ENCODE data around the gene ANKS1B. TPM values are rescaled to one million over a fixed set of nuclear protein-coding genes. Genes with fewer than 3 reads are reported as not detected.
"Not testable (repeated sequence)": the region's sequence is repeated elsewhere in the genome, so short reads cannot be mapped to it uniquely, and the experiment has no call there.

Gene ANKS1B
- total RNA-seq, 2 donors from 2014 or later = not detected

- Mint-ChIP-seq H3K27ac (no peak overlapping the region), H3K4me3 (no peak overlapping the region), H3K4me1 (ENCODE audit: low read depth in 2 of 2) (no peaks in the 10 kb centered on the region), H3K36me3 (no peaks in the 10 kb centered on the region), H3K27me3 (no peaks in the 10 kb centered on the region), H3K9me3 (peaks cover 5% of the 10 kb centered on the region)
- DNase-seq (ENCODE audit: low spot score) (no peak), ATAC-seq (no peak)
These were observed 178.4 kb downstream of the ANKS1B start for GRCh38 chr12:99806304-99806703.

GRCh38 chr12:99804715-99805114 is 180.0 kb downstream of the ANKS1B start:
- no peak overlapping the region for H3K4me3 Mint-ChIP-seq
- DNase-seq (ENCODE audit: low spot score) = no peak
- no peaks in the 10 kb centered on the region for H3K27me3 Mint-ChIP-seq
- no peaks in the 10 kb centered on the region for H3K4me1 Mint-ChIP-seq (ENCODE audit: low read depth in 2 of 2)
- H3K9me3 Mint-ChIP-seq = peaks cover 5% of the 10 kb centered on the region
- no peak for ATAC-seq
- H3K36me3 Mint-ChIP-seq = no peaks in the 10 kb centered on the region
- H3K27ac Mint-ChIP-seq = no peak overlapping the region

GRCh38 chr12:99800605-99801004 is 184.1 kb downstream of the ANKS1B start:
- Mint-ChIP-seq H3K9me3 (peaks cover 14% of the 10 kb centered on the region), H3K4me3 (no peak overlapping the region), H3K27me3 (no peaks in the 10 kb centered on the region), H3K36me3 (no peaks in the 10 kb centered on the region), H3K4me1 (ENCODE audit: low read depth in 2 of 2) (no peaks in the 10 kb centered on the region), H3K27ac (no peak overlapping the region)
- DNase-seq (ENCODE audit: low spot score) (no peak), ATAC-seq (no peak)

DNA sequence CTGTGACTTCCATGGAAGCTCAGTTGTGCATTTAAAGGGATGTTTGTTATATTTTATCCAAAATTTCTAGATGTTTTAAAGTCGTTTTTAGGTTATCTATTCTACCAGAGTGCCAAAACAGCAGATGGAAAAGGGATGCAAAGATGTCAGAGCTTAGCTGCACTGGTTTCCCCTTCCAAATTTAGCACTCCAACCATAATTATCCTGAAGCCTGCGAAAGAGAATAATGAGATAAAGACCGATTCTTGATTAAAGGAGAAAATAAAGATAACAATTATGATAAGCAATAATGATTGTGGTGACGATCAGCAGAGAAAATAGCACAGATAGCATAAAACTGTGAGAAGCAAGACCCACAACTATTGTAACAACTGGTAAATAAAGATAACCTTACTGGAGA is 186.8 kb downstream of the ANKS1B start:
- H3K4me3 Mint-ChIP-seq; H3K36me3 Mint-ChIP-seq; H3K4me1 Mint-ChIP-seq (ENCODE audit: low read depth in 2 of 2); ATAC-seq; DNase-seq (ENCODE audit: low spot score); H3K27me3 Mint-ChIP-seq; H3K27ac Mint-ChIP-seq: not testable (repeated sequence)
- peaks cover 21% of the 10 kb centered on the region for H3K9me3 Mint-ChIP-seq

DNA sequence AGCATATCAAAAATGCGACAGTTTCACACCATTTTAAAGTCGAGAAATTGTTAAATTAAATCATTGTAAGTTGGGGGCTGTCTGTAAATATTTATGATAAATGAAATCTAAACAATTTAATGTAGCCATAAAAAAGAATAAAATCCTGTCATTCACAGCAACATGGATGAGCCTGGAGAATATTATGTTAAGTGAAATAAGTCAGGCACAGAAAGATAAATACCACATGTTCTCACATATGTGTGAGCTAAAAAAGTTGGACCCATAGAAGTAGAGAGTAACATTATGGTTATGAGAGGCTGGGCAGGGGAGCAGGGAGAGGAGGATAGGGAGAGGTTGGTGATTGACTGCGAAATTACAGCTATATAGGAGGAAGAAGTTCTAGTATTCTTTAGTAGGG is 201.3 kb downstream of the ANKS1B start:
- H3K4me3 Mint-ChIP-seq = no peak overlapping the region
- no peak overlapping the region for H3K27ac Mint-ChIP-seq
- H3K27me3 Mint-ChIP-seq = no peaks in the 10 kb centered on the region
- no peaks in the 10 kb centered on the region for H3K4me1 Mint-ChIP-seq (ENCODE audit: low read depth in 2 of 2)
- no peak for ATAC-seq
- no peaks in the 10 kb centered on the region for H3K9me3 Mint-ChIP-seq
- H3K36me3 Mint-ChIP-seq = no peaks in the 10 kb centered on the region
- DNase-seq (ENCODE audit: low spot score) = no peak

- H3K27ac Mint-ChIP-seq = no peak overlapping the region
- no peak for DNase-seq (ENCODE audit: low spot score)
- H3K27me3 Mint-ChIP-seq = no peaks in the 10 kb centered on the region
These were observed 212.5 kb downstream of the ANKS1B start for GRCh38 chr12:99772274-99772673.

GRCh38 chr12:99771659-99772058 is 213.1 kb downstream of the ANKS1B start:
- DNase-seq (ENCODE audit: low spot score) (no peak), ATAC-seq (no peak)
- Mint-ChIP-seq H3K27ac (no peak overlapping the region), H3K27me3 (no peaks in the 10 kb centered on the region), H3K4me1 (ENCODE audit: low read depth in 2 of 2) (no peaks in the 10 kb centered on the region), H3K4me3 (no peak overlapping the region), H3K36me3 (no peaks in the 10 kb centered on the region), H3K9me3 (peaks cover 4% of the 10 kb centered on the region)

More at GRCh38 chr12:99772274-99772673, 212.5 kb downstream of the ANKS1B start:
- Mint-ChIP-seq H3K36me3 (no peaks in the 10 kb centered on the region), H3K4me1 (ENCODE audit: low read depth in 2 of 2) (no peaks in the 10 kb centered on the region), H3K4me3 (no peak overlapping the region), H3K9me3 (peaks cover 4% of the 10 kb centered on the region)
- no peak for ATAC-seq

GRCh38 chr12:99769396-99769980 is 215.2 kb downstream of the ANKS1B start:
- H3K27ac Mint-ChIP-seq = no peak overlapping the region
- no peak for DNase-seq (ENCODE audit: low spot score)
- H3K4me1 Mint-ChIP-seq (ENCODE audit: low read depth in 2 of 2) = no peaks in the 10 kb centered on the region
- ATAC-seq = no peak
- no peaks in the 10 kb centered on the region for H3K27me3 Mint-ChIP-seq
- H3K4me3 Mint-ChIP-seq = no peak overlapping the region
- peaks cover 4% of the 10 kb centered on the region for H3K9me3 Mint-ChIP-seq
- no peaks in the 10 kb centered on the region for H3K36me3 Mint-ChIP-seq

GRCh38 chr12:99768758-99769157 is 216.0 kb downstream of the ANKS1B start:
- DNase-seq (ENCODE audit: low spot score) (no peak), ATAC-seq (no peak)
- Mint-ChIP-seq H3K9me3 (peaks cover 4% of the 10 kb centered on the region), H3K4me3 (no peak overlapping the region), H3K27me3 (no peaks in the 10 kb centered on the region), H3K36me3 (no peaks in the 10 kb centered on the region), H3K27ac (no peak overlapping the region), H3K4me1 (ENCODE audit: low read depth in 2 of 2) (no peaks in the 10 kb centered on the region)

DNA sequence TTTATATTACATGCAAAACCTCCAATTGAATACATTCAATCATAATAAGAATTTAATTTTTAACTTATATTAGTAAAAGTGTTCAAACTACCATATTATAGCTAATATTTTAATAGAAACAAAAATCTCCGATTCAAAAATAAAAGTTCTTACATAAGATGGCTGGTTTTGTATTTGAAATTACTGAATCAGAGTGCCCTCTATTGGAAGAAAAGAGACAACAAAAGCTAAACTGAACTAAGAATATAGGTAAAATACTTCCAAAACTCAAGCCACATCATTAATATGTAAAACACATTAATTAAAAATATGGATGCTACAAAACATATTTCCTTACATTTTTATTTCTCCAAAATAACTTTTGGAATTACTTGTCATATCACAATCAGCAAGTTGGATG is 216.9 kb downstream of the ANKS1B start:
- peaks cover 9% of the 10 kb centered on the region for H3K9me3 Mint-ChIP-seq
- no peak for ATAC-seq

GRCh38 chr12:99766408-99766807 is 218.3 kb downstream of the ANKS1B start:
- ATAC-seq (no peak), DNase-seq (ENCODE audit: low spot score) (no peak)
- Mint-ChIP-seq H3K36me3 (no peaks in the 10 kb centered on the region), H3K4me3 (no peak overlapping the region), H3K4me1 (ENCODE audit: low read depth in 2 of 2) (no peaks in the 10 kb centered on the region), H3K27me3 (no peaks in the 10 kb centered on the region), H3K27ac (no peak overlapping the region), H3K9me3 (peaks cover 13% of the 10 kb centered on the region)

More for the DNA sequence above, 216.9 kb downstream of the ANKS1B start:
- no peak for DNase-seq (ENCODE audit: low spot score)
- H3K4me3 Mint-ChIP-seq = no peak overlapping the region
- no peaks in the 10 kb centered on the region for H3K4me1 Mint-ChIP-seq (ENCODE audit: low read depth in 2 of 2)
- H3K27ac Mint-ChIP-seq = no peak overlapping the region
- H3K36me3 Mint-ChIP-seq = no peaks in the 10 kb centered on the region
- no peaks in the 10 kb centered on the region for H3K27me3 Mint-ChIP-seq

DNA sequence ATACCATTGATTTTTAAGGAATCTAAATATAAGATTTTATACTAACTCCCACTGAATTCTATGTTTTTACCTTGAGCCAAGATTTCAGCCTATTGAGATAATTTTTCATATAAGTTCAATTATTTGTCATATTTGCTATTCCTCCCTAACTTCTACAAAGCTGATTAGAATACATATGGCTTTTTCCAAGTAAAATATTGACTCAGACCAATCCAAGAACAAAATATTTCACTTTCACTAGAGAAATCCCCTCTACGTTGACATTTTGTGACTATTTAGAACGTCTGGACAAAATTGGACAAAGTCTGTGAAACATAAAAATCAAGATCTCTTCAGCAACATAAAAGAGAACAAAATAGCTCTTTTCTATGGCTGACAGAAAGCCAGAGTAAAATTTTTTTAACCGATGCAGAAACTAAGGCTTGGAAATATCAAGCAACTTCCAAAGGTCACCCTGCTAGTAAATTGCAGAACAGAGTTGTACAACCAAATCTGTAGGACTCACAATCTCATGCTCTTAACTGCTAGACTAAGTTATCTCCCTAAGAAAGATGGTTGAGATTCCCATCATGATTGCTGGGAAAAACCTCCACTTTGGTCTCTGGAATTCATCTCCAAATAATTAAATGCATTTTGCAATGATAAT is 219.1 kb downstream of the ANKS1B start:
- no peaks in the 10 kb centered on the region for H3K36me3 Mint-ChIP-seq
- H3K4me1 Mint-ChIP-seq (ENCODE audit: low read depth in 2 of 2) = no peaks in the 10 kb centered on the region
- ATAC-seq = no peak
- peaks cover 18% of the 10 kb centered on the region for H3K9me3 Mint-ChIP-seq
- DNase-seq (ENCODE audit: low spot score) = no peak
- H3K4me3 Mint-ChIP-seq = no peak overlapping the region
- H3K27ac Mint-ChIP-seq = no peak overlapping the region
- no peaks in the 10 kb centered on the region for H3K27me3 Mint-ChIP-seq

GRCh38 chr12:99759444-99759843 is 225.3 kb downstream of the ANKS1B start:
- Mint-ChIP-seq H3K27ac (no peak overlapping the region), H3K4me3 (no peak overlapping the region), H3K4me1 (ENCODE audit: low read depth in 2 of 2) (no peaks in the 10 kb centered on the region), H3K9me3 (peaks cover 21% of the 10 kb centered on the region), H3K27me3 (no peaks in the 10 kb centered on the region), H3K36me3 (peaks cover 3% of the 10 kb centered on the region)
- DNase-seq (ENCODE audit: low spot score) (no peak), ATAC-seq (no peak)

DNA sequence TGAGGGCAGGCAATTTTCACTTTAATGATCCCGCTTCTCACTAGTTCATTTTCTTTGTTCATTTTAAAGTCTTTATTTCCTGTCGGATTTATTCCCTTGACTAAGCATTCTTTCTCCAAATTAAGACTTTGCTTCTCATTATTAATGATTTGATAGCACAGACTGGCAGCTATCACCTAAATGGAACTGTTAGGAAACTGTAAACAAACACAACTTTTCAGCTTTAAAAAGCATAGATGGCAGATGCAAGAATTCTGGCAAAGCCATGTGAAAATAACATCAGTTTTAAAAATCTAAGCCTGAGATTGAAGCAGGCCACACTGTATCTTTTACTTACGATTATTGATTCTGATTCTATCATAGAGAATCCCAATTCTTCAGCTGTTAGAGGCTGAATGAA is 225.7 kb downstream of the ANKS1B start:
- H3K36me3 Mint-ChIP-seq = peaks cover 7% of the 10 kb centered on the region
- H3K4me1 Mint-ChIP-seq (ENCODE audit: low read depth in 2 of 2) = no peaks in the 10 kb centered on the region
- no peaks in the 10 kb centered on the region for H3K27me3 Mint-ChIP-seq
- no peak overlapping the region for H3K27ac Mint-ChIP-seq
- ATAC-seq = no peak
- H3K4me3 Mint-ChIP-seq = no peak overlapping the region
- H3K9me3 Mint-ChIP-seq = peaks cover 26% of the 10 kb centered on the region
- DNase-seq (ENCODE audit: low spot score) = no peak

GRCh38 chr12:99752740-99753139 is 232.0 kb downstream of the ANKS1B start:
- ATAC-seq = no peak
- H3K9me3 Mint-ChIP-seq = peaks cover 13% of the 10 kb centered on the region

More at GRCh38 chr12:99752740-99753139, 232.0 kb downstream of the ANKS1B start:
- Mint-ChIP-seq H3K36me3 (peaks cover 10% of the 10 kb centered on the region), H3K27ac (no peak overlapping the region), H3K27me3 (no peaks in the 10 kb centered on the region), H3K4me1 (ENCODE audit: low read depth in 2 of 2) (no peaks in the 10 kb centered on the region), H3K4me3 (no peak overlapping the region)
- no peak for DNase-seq (ENCODE audit: low spot score)

Measured in natural killer cell treated with Interleukin-12 subunit alpha and Interleukin-12 subunit beta and Interleukin-15 and Interleukin-18, amount 100 ng/mL, for 72 hours (primary cell).